ENCODE data around the gene OTUD3. TPM values are rescaled to one million over a fixed set of nuclear protein-coding genes. Genes with fewer than 3 reads are reported as not detected.
A peak's percentile ranks its signal among the peaks of the same experiment; 100 is the strongest.

OTUD3 gene
- total and polyA plus RNA-seq, 2 experiments from 2014 or later = 1.3 to 5.6 TPM

GRCh38 chr1:19858893-19859292, 23.3 kb upstream of the OTUD3 start:
- peaks cover 27% of the 10 kb centered on the region for H3K27me3 ChIP-seq
- no peak overlapping the region for H3K27ac ChIP-seq
- no peaks in the 10 kb centered on the region for H3K9me3 ChIP-seq (ENCODE audit: low read depth)
- no peaks in the 10 kb centered on the region for H3K36me3 ChIP-seq
- no peaks in the 10 kb centered on the region for H3K4me1 ChIP-seq (ENCODE audit: low read depth)
- H3K4me3 ChIP-seq = no peak overlapping the region
- no peak for DNase-seq (ENCODE audit: low read depth in 1 of 2, low spot score in 1 of 2)
- TF ChIP-seq CTCF (IDR thresholded peaks at IDR 0.05; ENCODE audit: low read depth, low read length) = no peak

GRCh38 chr1:19859876-19860275, 22.3 kb upstream of the OTUD3 start:
- Histone ChIP-seq H3K4me1 (ENCODE audit: low read depth) (no peaks in the 10 kb centered on the region), H3K9me3 (ENCODE audit: low read depth) (no peaks in the 10 kb centered on the region), H3K27me3 (peaks cover 27% of the 10 kb centered on the region), H3K27ac (no peak overlapping the region), H3K36me3 (no peaks in the 10 kb centered on the region), H3K4me3 (no peak overlapping the region)
- DNase-seq (ENCODE audit: low read depth in 1 of 2, low spot score in 1 of 2) = no peak
- TF ChIP-seq CTCF (IDR thresholded peaks at IDR 0.05; ENCODE audit: low read depth, low read length) = no peak

GRCh38 chr1:19860418-19860817, 21.8 kb upstream of the OTUD3 start:
- DNase-seq (ENCODE audit: low read depth in 1 of 2, low spot score in 1 of 2) = no peak
- H3K27me3 ChIP-seq = peaks cover 27% of the 10 kb centered on the region
- H3K9me3 ChIP-seq (ENCODE audit: low read depth) = no peaks in the 10 kb centered on the region
- no peak overlapping the region for H3K27ac ChIP-seq
- no peak for TF ChIP-seq CTCF (IDR thresholded peaks at IDR 0.05; ENCODE audit: low read depth, low read length)
- H3K4me1 ChIP-seq (ENCODE audit: low read depth) = no peaks in the 10 kb centered on the region
- H3K36me3 ChIP-seq = no peaks in the 10 kb centered on the region
- no peak overlapping the region for H3K4me3 ChIP-seq

GRCh38 chr1:19861034-19861433, 21.2 kb upstream of the OTUD3 start:
- Histone ChIP-seq H3K4me3 (no peak overlapping the region), H3K27me3 (peaks cover 27% of the 10 kb centered on the region), H3K27ac (no peak overlapping the region)

GRCh38 chr1:19861842-19862530, 20.2 kb upstream of the OTUD3 start:
- Histone ChIP-seq H3K27me3 (peaks cover 23% of the 10 kb centered on the region), H3K36me3 (no peaks in the 10 kb centered on the region), H3K9me3 (ENCODE audit: low read depth) (no peaks in the 10 kb centered on the region), H3K4me1 (ENCODE audit: low read depth) (no peaks in the 10 kb centered on the region), H3K4me3 (no peak overlapping the region), H3K27ac (no peak overlapping the region)
- no peak for TF ChIP-seq CTCF (IDR thresholded peaks at IDR 0.05; ENCODE audit: low read depth, low read length)
- DNase-seq (ENCODE audit: low read depth in 1 of 2, low spot score in 1 of 2) = no peak

More at GRCh38 chr1:19861034-19861433, 21.2 kb upstream of the OTUD3 start:
- H3K4me1 ChIP-seq (ENCODE audit: low read depth) = no peaks in the 10 kb centered on the region
- no peaks in the 10 kb centered on the region for H3K36me3 ChIP-seq
- peak in 1 of 2 donors; percentile 33 for DNase-seq (ENCODE audit: low read depth in 1 of 2, low spot score in 1 of 2)
- H3K9me3 ChIP-seq (ENCODE audit: low read depth) = no peaks in the 10 kb centered on the region
- no peak for TF ChIP-seq CTCF (IDR thresholded peaks at IDR 0.05; ENCODE audit: low read depth, low read length)

Measured in cardiac muscle cell (in vitro differentiated cells and primary cell).